ENCODE data around the gene RHEX.

GRCh38 chr1:206075786-206076755 lies 23.1 kb downstream of the RHEX start:
- no peak for TF ChIP-seq CTCF (IDR thresholded peaks at IDR 0.05)
- no peak for TF ChIP-seq POLR2A (IDR thresholded peaks at IDR 0.05)

All from heart left ventricle (tissue), 13 donors.